Keratinocyte (primary cell): ENCODE measurements around the gene RALY. TPM values are rescaled to one million over a fixed set of nuclear protein-coding genes. Genes with fewer than 3 reads are reported as not detected.

Experiments used
- DNase-seq: peaks from one replicate; pipeline ENCODE4 v3.0.0-alpha.2; 2011; ENCODE audit warnings: low read depth, missing footprints, low spot score
- FAIRE-seq: peaks from 2 replicates; lab custom pipeline; 2011; peaks lifted over from hg19 to GRCh38; lab: Jason Lieb, UNC
- H2AFZ ChIP-seq: 2 replicates; pipeline ENCODE4 v1.6.0; 2012; ENCODE audit warnings: low read length, control low read depth, inconsistent platforms; ENCODE audit not compliant: control insufficient read depth
- H3K27ac ChIP-seq: 2 replicates; pipeline ENCODE4 v1.5.1; 2011; ENCODE audit warnings: low read length; ENCODE audit not compliant: control insufficient read depth, insufficient read depth
- H3K27me3 ChIP-seq: 3 replicates; pipeline ENCODE4 v1.6.0; 2011; ENCODE audit warnings: low read length; ENCODE audit not compliant: control insufficient read depth, insufficient read depth; ENCODE audit errors: extremely low read depth
- H3K36me3 ChIP-seq, 2 experiments: 2 replicates in 1 of 2; 3 replicates in 1 of 2; pipeline ENCODE4 v1.5.1; 2011; ENCODE audit warnings: low read length in 2 of 2, mild to moderate bottlenecking in 1 of 2; ENCODE audit not compliant: control insufficient read depth in 2 of 2, insufficient read depth in 2 of 2; ENCODE audit errors: extremely low read depth in 1 of 2
- H3K4me1 ChIP-seq: 3 replicates; pipeline ENCODE4 v1.5.1; 2011; ENCODE audit warnings: low read length; ENCODE audit not compliant: control insufficient read depth, insufficient read depth; ENCODE audit errors: extremely low read depth
- H3K4me2 ChIP-seq: 3 replicates; pipeline ENCODE4 v1.6.0; 2011; ENCODE audit warnings: low read depth, low read length; ENCODE audit not compliant: control insufficient read depth, insufficient read depth; ENCODE audit errors: extremely low read depth
- H3K4me3 ChIP-seq, 3 experiments: fragments of 200-600 bp in 1 of 3; sonication (generic) in 1 of 3; 2 replicates in 2 of 3; 3 replicates in 1 of 3; pipeline ENCODE4 v1.5.1; 2011 to 2016; ENCODE audit warnings: low read length in 3 of 3, mild to moderate bottlenecking in 3 of 3, control low read depth in 2 of 3, inconsistent platforms in 1 of 3, low read depth in 1 of 3, mixed read lengths in 1 of 3, mixed run types in 1 of 3, moderate library complexity in 1 of 3; ENCODE audit not compliant: control insufficient read depth in 2 of 3, insufficient read depth in 2 of 3; ENCODE audit errors: extremely low read depth in 1 of 3
- H3K79me2 ChIP-seq: 2 replicates; pipeline ENCODE4 v1.6.0; 2012; ENCODE audit warnings: low read length; ENCODE audit not compliant: control insufficient read depth, insufficient read depth
- H3K9ac ChIP-seq: 3 replicates; pipeline ENCODE4 v1.6.0; 2011; ENCODE audit warnings: low read length; ENCODE audit not compliant: control insufficient read depth, insufficient read depth; ENCODE audit errors: extremely low read depth
- H3K9me1 ChIP-seq: 3 replicates; pipeline ENCODE4 v1.6.0; 2011; ENCODE audit warnings: low read length; ENCODE audit not compliant: control insufficient read depth, insufficient read depth; ENCODE audit errors: extremely low read depth
- H3K9me3 ChIP-seq: 2 replicates; pipeline ENCODE4 v1.5.1; 2012; ENCODE audit warnings: low read depth, low read length; ENCODE audit not compliant: control insufficient read depth
- H4K20me1 ChIP-seq: 3 replicates; pipeline ENCODE4 v1.6.0; 2011; ENCODE audit warnings: low read length; ENCODE audit not compliant: control insufficient read depth, insufficient read depth; ENCODE audit errors: extremely low read depth
- EZH2 ChIP-seq: IDR thresholded peaks from one replicate; pipeline ENCODE4 v1.6.1; 2012; ENCODE audit warnings: inconsistent platforms, mild to moderate bottlenecking, low read length, moderate library complexity
- dilution Hi-C: fragments of 300-500 bp; cut with MboI; formaldehyde crosslinking; loops from one replicate; pipeline ENCODE4 v1.7.0; 2020; ENCODE audit warnings: low sequenced_read_pairs; ENCODE audit not compliant: extremely low pct_ligation_motif_present
- polyA plus RNA-seq, 5 experiments: library from polyadenylated mRNA; depleted of rRNA in 3 of 5; stranded (reverse) in 3 of 5; stranded (forward) in 1 of 5; unstranded in 1 of 5; fragments of >200 nt; gene quantifications; 1 replicate in 1 of 5; 2 replicates in 3 of 5; 3 replicates in 1 of 5; pipeline versions ENCODE4 v1.2.1 to v1.2.3, GENCODE V29; 2011 to 2012; ENCODE audit warnings: missing spikeins in 2 of 5, low read depth in 1 of 5, low replicate concordance in 1 of 5
- TF ChIP-seq, protein P1 (sequence below), 3 experiments: IDR thresholded peaks in 1 of 3; conservative IDR thresholded peaks in 1 of 3; optimal IDR thresholded peaks in 1 of 3; 2 replicates in 2 of 3; 3 replicates in 1 of 3; pipeline versions ENCODE3 to v1.5.1; 2011; ENCODE audit warnings: low read length in 3 of 3, mild to moderate bottlenecking in 3 of 3, moderate library complexity in 2 of 3, control low read depth in 1 of 3, inconsistent platforms in 1 of 3; ENCODE audit not compliant: insufficient read depth in 2 of 3; ENCODE audit errors: extremely low read depth in 1 of 3

Gene RALY
- polyA plus RNA-seq, 1 donor (not counting 4 experiments of a cell fraction or from before 2014, with no cell fraction given) = 118 TPM

GRCh38 chr20:33991502-33991901 lies 2.2 kb upstream of the RALY start:
- H3K4me3 ChIP-seq = no peak overlapping the region
- no peak overlapping the region for H3K27ac ChIP-seq
- H3K4me1 ChIP-seq = peaks cover 18% of the 10 kb centered on the region
- dilution Hi-C loops = no loop called here
- H3K36me3 ChIP-seq = peaks cover 1% of the 10 kb centered on the region in 2 experiments
- H3K9ac ChIP-seq = no peak overlapping the region
- H2AFZ ChIP-seq = no peak overlapping the region
- peaks cover 6% of the 10 kb centered on the region for H4K20me1 ChIP-seq
- no peaks in the 10 kb centered on the region for H3K27me3 ChIP-seq
- TF ChIP-seq, protein P1, sequence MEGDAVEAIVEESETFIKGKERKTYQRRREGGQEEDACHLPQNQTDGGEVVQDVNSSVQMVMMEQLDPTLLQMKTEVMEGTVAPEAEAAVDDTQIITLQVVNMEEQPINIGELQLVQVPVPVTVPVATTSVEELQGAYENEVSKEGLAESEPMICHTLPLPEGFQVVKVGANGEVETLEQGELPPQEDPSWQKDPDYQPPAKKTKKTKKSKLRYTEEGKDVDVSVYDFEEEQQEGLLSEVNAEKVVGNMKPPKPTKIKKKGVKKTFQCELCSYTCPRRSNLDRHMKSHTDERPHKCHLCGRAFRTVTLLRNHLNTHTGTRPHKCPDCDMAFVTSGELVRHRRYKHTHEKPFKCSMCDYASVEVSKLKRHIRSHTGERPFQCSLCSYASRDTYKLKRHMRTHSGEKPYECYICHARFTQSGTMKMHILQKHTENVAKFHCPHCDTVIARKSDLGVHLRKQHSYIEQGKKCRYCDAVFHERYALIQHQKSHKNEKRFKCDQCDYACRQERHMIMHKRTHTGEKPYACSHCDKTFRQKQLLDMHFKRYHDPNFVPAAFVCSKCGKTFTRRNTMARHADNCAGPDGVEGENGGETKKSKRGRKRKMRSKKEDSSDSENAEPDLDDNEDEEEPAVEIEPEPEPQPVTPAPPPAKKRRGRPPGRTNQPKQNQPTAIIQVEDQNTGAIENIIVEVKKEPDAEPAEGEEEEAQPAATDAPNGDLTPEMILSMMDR (optimal IDR thresholded peaks at IDR 0.05 in 1 of 3, IDR thresholded peaks at IDR 0.05 in 1 of 3, conservative IDR thresholded peaks at IDR 0.05 in 1 of 3; ENCODE audit: extremely low read depth in 1 of 3, insufficient read depth in 2 of 3, low read length in 3 of 3) = no peak
- no peak for TF ChIP-seq EZH2
- peak overlapping the region; percentile 74 for H3K4me2 ChIP-seq
- FAIRE-seq = no peak
- H3K9me1 ChIP-seq = no peaks in the 10 kb centered on the region
- H3K79me2 ChIP-seq = peaks cover 32% of the 10 kb centered on the region
- DNase-seq = no peak
- no peaks in the 10 kb centered on the region for H3K9me3 ChIP-seq

DNA sequence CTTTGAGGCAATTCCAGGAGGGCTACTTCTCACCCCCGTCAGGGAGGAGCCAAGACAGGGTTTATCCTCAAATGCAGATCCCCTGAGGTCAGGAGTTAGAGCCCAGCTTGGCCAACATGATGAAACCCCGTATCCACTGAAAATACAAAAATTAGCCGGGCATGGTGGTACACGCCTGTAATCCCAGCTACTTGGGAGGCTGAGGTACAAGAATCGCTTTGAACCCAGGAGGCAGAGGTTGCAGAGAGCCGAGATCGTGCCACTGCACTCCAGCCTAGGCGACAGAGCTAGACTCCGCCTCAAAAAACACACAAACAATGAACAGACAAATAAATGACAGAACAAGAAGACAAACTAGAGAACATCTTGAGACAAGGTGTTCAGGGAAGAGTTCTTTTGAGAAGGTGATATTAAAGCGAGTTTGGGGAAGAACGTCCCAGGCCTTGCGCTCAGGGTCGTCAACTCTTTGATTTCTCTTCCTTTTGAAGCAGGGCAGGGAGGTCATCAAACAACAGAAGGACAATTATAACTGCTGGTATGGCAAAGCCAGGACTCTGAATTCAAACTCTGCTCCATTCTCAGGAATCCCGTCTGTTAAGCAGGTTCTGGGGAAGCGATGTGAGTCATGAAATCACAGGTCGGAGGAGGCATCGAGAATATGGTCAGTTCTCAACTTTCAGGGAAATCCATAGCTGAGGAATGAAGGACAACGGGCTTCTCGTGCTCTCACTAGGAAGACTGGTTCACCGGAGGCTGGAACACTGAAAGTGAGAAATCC lies 1.4 kb upstream of the RALY start:
- Histone ChIP-seq H4K20me1 (peaks cover 6% of the 10 kb centered on the region), H3K9me1 (peaks cover 4% of the 10 kb centered on the region), H3K27ac (peak overlapping the region; percentile 91), H3K36me3 (peaks cover 3 to 8% of the 10 kb centered on the region in 2 experiments), H3K4me1 (peaks cover 24% of the 10 kb centered on the region), H3K9me3 (no peaks in the 10 kb centered on the region), H3K4me3 (peak overlapping the region; percentile 72 to 90 (median 74)), H3K9ac (peak overlapping the region; percentile 86), H2AFZ (peak overlapping the region; percentile 87), H3K79me2 (peaks cover 40% of the 10 kb centered on the region), H3K27me3 (no peaks in the 10 kb centered on the region), H3K4me2 (peak overlapping the region; percentile 74)
- dilution Hi-C loops = no loop called here
- FAIRE-seq (no peak), DNase-seq (no peak)
- TF ChIP-seq EZH2 = no peak
- TF ChIP-seq, protein P1 (optimal IDR thresholded peaks at IDR 0.05 in 1 of 3, IDR thresholded peaks at IDR 0.05 in 1 of 3, conservative IDR thresholded peaks at IDR 0.05 in 1 of 3; ENCODE audit: extremely low read depth in 1 of 3, insufficient read depth in 2 of 3, low read length in 3 of 3) = no peak
